ENCODE measurements around the gene SLC22A3. TPM values are rescaled to one million over a fixed set of nuclear protein-coding genes. Genes with fewer than 3 reads are reported as not detected.
"Not testable (repeated sequence)": the region's sequence is repeated elsewhere in the genome, so short reads cannot be mapped to it uniquely, and the experiment has no call there.

Gene SLC22A3
- total RNA-seq, 1 donor from 2014 or later = 0.07 TPM

GRCh38 chr6:160301339-160301738 is 46.8 kb upstream of the SLC22A3 start:
- no peak for DNase-seq (ENCODE audit: low spot score)
- H3K36me3 ChIP-seq = no peaks in the 10 kb centered on the region
- H3F3A ChIP-seq (ENCODE audit: low read depth) = no peaks in the 10 kb centered on the region
- Mint-ChIP-seq H3K27ac (no peak overlapping the region), H3K36me3 (no peaks in the 10 kb centered on the region), H3K9me3 (no peaks in the 10 kb centered on the region), H3K4me1 (no peaks in the 10 kb centered on the region), H3K4me3 (no peak overlapping the region), H3K27me3 (ENCODE audit: insufficient read depth, low read depth) (peaks cover 8% of the 10 kb centered on the region)
- no peaks in the 10 kb centered on the region for H4K20me1 ChIP-seq (ENCODE audit: low read depth)
- no peak overlapping the region for H3K4me2 ChIP-seq
- no peaks in the 10 kb centered on the region for H3K27me3 ChIP-seq
- H3K4me1 ChIP-seq = no peaks in the 10 kb centered on the region
- H3K4me3 ChIP-seq = no peak overlapping the region
- H2AFZ ChIP-seq (replicated peaks) = no peak overlapping the region
- no peaks in the 10 kb centered on the region for H3K9me3 ChIP-seq (ENCODE audit: low read depth)
- TF ChIP-seq EZH2phosphoT487 (IDR thresholded peaks at IDR 0.05) = no peak
- TF ChIP-seq EZH2 (IDR thresholded peaks at IDR 0.05) = no peak
- TF ChIP-seq, protein P1, sequence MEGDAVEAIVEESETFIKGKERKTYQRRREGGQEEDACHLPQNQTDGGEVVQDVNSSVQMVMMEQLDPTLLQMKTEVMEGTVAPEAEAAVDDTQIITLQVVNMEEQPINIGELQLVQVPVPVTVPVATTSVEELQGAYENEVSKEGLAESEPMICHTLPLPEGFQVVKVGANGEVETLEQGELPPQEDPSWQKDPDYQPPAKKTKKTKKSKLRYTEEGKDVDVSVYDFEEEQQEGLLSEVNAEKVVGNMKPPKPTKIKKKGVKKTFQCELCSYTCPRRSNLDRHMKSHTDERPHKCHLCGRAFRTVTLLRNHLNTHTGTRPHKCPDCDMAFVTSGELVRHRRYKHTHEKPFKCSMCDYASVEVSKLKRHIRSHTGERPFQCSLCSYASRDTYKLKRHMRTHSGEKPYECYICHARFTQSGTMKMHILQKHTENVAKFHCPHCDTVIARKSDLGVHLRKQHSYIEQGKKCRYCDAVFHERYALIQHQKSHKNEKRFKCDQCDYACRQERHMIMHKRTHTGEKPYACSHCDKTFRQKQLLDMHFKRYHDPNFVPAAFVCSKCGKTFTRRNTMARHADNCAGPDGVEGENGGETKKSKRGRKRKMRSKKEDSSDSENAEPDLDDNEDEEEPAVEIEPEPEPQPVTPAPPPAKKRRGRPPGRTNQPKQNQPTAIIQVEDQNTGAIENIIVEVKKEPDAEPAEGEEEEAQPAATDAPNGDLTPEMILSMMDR (IDR thresholded peaks at IDR 0.05) = no peak
- H3K9ac ChIP-seq = no peak overlapping the region
- H3K79me2 ChIP-seq (ENCODE audit: low read depth) = no peaks in the 10 kb centered on the region
- H3K27ac ChIP-seq = no peak overlapping the region

DNA sequence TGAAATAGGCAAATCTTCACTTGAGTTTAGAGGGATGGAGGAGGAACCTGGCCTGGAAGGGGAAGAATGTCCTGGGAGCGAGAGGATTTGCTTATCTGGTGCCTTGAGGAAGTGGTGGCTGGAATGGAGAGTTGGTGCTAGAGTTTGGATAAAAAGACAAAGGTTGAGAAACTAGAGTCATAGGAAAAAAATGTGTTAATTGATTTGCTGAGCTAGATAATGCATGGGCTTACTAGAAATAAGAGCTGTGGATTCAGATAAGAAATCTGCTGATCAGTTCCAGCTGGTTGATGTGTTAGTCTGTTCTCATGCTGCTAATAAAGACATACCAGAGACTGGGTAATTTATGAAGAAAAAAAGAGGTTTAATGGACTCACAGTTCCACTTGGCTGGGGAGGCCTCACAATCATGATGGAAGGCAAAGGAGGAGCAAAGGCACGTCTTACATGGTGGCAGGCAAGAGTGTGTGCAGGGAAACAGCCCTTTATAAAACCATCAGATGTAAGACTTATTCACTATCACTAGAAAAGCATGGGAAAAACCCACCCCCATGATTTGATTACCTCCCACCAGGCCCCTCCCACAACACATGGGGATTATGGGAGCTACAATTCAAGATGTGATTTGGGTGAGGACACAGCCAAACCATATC is 45.6 kb upstream of the SLC22A3 start:
- H3K4me3 Mint-ChIP-seq; H3K4me1 ChIP-seq; H2AFZ ChIP-seq (replicated peaks); H3K36me3 Mint-ChIP-seq; H3K79me2 ChIP-seq (ENCODE audit: low read depth); DNase-seq (ENCODE audit: low spot score); H3K4me1 Mint-ChIP-seq; H3F3A ChIP-seq (ENCODE audit: low read depth); H3K9ac ChIP-seq; H3K27ac ChIP-seq; H4K20me1 ChIP-seq (ENCODE audit: low read depth); H3K4me2 ChIP-seq; H3K36me3 ChIP-seq; H3K4me3 ChIP-seq; H3K27me3 Mint-ChIP-seq (ENCODE audit: insufficient read depth, low read depth); H3K9me3 Mint-ChIP-seq; H3K27ac Mint-ChIP-seq; H3K9me3 ChIP-seq (ENCODE audit: low read depth); H3K27me3 ChIP-seq: not testable (repeated sequence)

DNA sequence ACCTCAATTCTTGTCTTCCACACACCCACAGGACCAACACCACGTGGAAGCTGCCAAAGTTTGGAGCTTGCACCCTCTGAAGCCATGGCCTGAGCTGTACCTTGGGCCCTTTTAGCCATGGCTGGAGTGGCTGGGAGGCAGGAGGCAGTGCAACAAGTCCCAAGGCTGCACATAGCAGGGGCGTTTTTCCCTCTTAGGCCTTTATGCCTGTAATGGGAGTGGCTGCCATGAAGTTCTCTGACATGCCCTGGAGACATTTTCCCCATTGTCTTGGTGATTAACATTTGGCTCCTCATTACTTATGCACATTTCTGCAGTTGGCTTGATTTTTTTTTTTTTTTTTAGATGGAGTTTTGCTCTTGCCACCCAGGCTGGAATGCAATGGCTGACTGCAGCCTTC is 44.4 kb upstream of the SLC22A3 start:
- Histone ChIP-seq H3K79me2 (ENCODE audit: low read depth) (no peaks in the 10 kb centered on the region), H3K36me3 (no peaks in the 10 kb centered on the region), H3F3A (ENCODE audit: low read depth) (no peaks in the 10 kb centered on the region), H3K9ac (no peak overlapping the region), H3K4me1 (no peaks in the 10 kb centered on the region), H3K4me2 (no peak overlapping the region), H3K4me3 (no peak overlapping the region), H3K27me3 (no peaks in the 10 kb centered on the region), H3K9me3 (ENCODE audit: low read depth) (no peaks in the 10 kb centered on the region), H2AFZ (replicated peaks) (no peak overlapping the region), H4K20me1 (ENCODE audit: low read depth) (no peaks in the 10 kb centered on the region), H3K27ac (no peak overlapping the region)
- no peak overlapping the region for H3K27ac Mint-ChIP-seq
- H3K4me1 Mint-ChIP-seq = no peaks in the 10 kb centered on the region
- peaks cover 2% of the 10 kb centered on the region for H3K9me3 Mint-ChIP-seq
- no peak overlapping the region for H3K4me3 Mint-ChIP-seq
- TF ChIP-seq EZH2 (IDR thresholded peaks at IDR 0.05) (no peak), EZH2phosphoT487 (IDR thresholded peaks at IDR 0.05) (no peak)
- TF ChIP-seq, protein P1 (IDR thresholded peaks at IDR 0.05) = no peak
- no peak for DNase-seq (ENCODE audit: low spot score)
- H3K27me3 Mint-ChIP-seq (ENCODE audit: insufficient read depth, low read depth) = peaks cover 8% of the 10 kb centered on the region
- no peaks in the 10 kb centered on the region for H3K36me3 Mint-ChIP-seq

- no peaks in the 10 kb centered on the region for H3K4me1 Mint-ChIP-seq
- no peak for DNase-seq (ENCODE audit: low spot score)
- H3K4me3 ChIP-seq = no peak overlapping the region
These were observed 42.1 kb upstream of the SLC22A3 start for GRCh38 chr6:160305926-160306713.

More at GRCh38 chr6:160305926-160306713, 42.1 kb upstream of the SLC22A3 start:
- Mint-ChIP-seq H3K4me3 (no peak overlapping the region), H3K27ac (no peak overlapping the region), H3K36me3 (no peaks in the 10 kb centered on the region), H3K9me3 (peaks cover 13% of the 10 kb centered on the region), H3K27me3 (ENCODE audit: insufficient read depth, low read depth) (peaks cover 6% of the 10 kb centered on the region)
- Histone ChIP-seq H3K4me1 (no peaks in the 10 kb centered on the region), H4K20me1 (ENCODE audit: low read depth) (no peaks in the 10 kb centered on the region), H3K9me3 (ENCODE audit: low read depth) (no peaks in the 10 kb centered on the region), H3K79me2 (ENCODE audit: low read depth) (no peaks in the 10 kb centered on the region), H3K9ac (no peak overlapping the region), H2AFZ (replicated peaks) (no peak overlapping the region), H3K4me2 (no peak overlapping the region), H3K27me3 (no peaks in the 10 kb centered on the region), H3K27ac (no peak overlapping the region), H3F3A (ENCODE audit: low read depth) (no peaks in the 10 kb centered on the region), H3K36me3 (no peaks in the 10 kb centered on the region)
- TF ChIP-seq, protein P1 (IDR thresholded peaks at IDR 0.05) = no peak
- no peak for TF ChIP-seq EZH2 (IDR thresholded peaks at IDR 0.05)
- no peak for TF ChIP-seq EZH2phosphoT487 (IDR thresholded peaks at IDR 0.05)
